Superior temporal gyrus (tissue), 1 donor: ENCODE results near the gene CLDN5.

Source experiments
- DNase-seq: peaks from one replicate; pipeline ENCODE4 v3.0.0-alpha.2; 2016; ENCODE audit errors: extremely low spot score

CLDN5 gene

GRCh38 chr22:19522190-19522880, 1.9 kb downstream of the CLDN5 start:
- no peak for DNase-seq

GRCh38 chr22:19520566-19521305, 3.5 kb downstream of the CLDN5 start:
- DNase-seq = no peak

- no peak for DNase-seq
These were observed 4.2 kb downstream of the CLDN5 start for GRCh38 chr22:19520007-19520406.

GRCh38 chr22:19519041-19519926, 4.9 kb downstream of the CLDN5 start:
- no peak for DNase-seq

GRCh38 chr22:19518635-19519034, 5.6 kb downstream of the CLDN5 start:
- no peak for DNase-seq

- DNase-seq = no peak
These were observed 6.1 kb downstream of the CLDN5 start for GRCh38 chr22:19517919-19518611.

GRCh38 chr22:19517171-19517500, 7.1 kb downstream of the CLDN5 start:
- DNase-seq = no peak

- no peak for DNase-seq
These were observed 7.6 kb downstream of the CLDN5 start for GRCh38 chr22:19516378-19517170.

- no peak for DNase-seq
These were observed 8.4 kb downstream of the CLDN5 start for GRCh38 chr22:19515654-19516377.

- no peak for DNase-seq
These were observed 9.2 kb downstream of the CLDN5 start for GRCh38 chr22:19514831-19515565.

GRCh38 chr22:19513823-19514222, 10.4 kb downstream of the CLDN5 start:
- no peak for DNase-seq

- DNase-seq = no peak
These were observed 13.3 kb downstream of the CLDN5 start for GRCh38 chr22:19510919-19511341.

- no peak for DNase-seq
These were observed 14.3 kb downstream of the CLDN5 start for GRCh38 chr22:19509923-19510322.

- DNase-seq = no peak
These were observed 15.0 kb downstream of the CLDN5 start for GRCh38 chr22:19509191-19509590.

- DNase-seq = no peak
These were observed 16.0 kb downstream of the CLDN5 start for GRCh38 chr22:19508024-19508776.

GRCh38 chr22:19507534-19507861, 16.7 kb downstream of the CLDN5 start:
- no peak for DNase-seq

GRCh38 chr22:19506212-19506611, 18.0 kb downstream of the CLDN5 start:
- no peak for DNase-seq

- DNase-seq = no peak
These were observed 18.5 kb downstream of the CLDN5 start for GRCh38 chr22:19505735-19506126.
